Pancreas (tissue), 10 donors: ENCODE results near the gene PTPN14. TPM values are rescaled to one million over a fixed set of nuclear protein-coding genes. Genes with fewer than 3 reads are reported as not detected.

ENCODE experiments used
- ATAC-seq, 4 donors: fragments of 200-7000 bp; cut with Tn5 transposase; one replicate each; pipeline versions ENCODE4 v1.8.0 to v1.9.1; 2020; ENCODE audit warnings: mild to moderate bottlenecking in 4 of 4, moderate library complexity in 4 of 4
- DNase-seq, 6 donors: peaks; one replicate each; pipeline ENCODE4 v3.0.0-alpha.2; 2020
- FAIRE-seq: peaks from 2 replicates; lab custom pipeline; 2012; peaks lifted over from hg19 to GRCh38; lab: Jason Lieb, UNC
- H3K27ac ChIP-seq, 4 donors: fragments of 200-600 bp; sonication (generic); 1 replicate in 3 of 4; 2 replicates in 1 of 4; pipeline versions ENCODE4 v1.5.0 to v1.8.0; 2020
- H3K27me3 ChIP-seq, 4 donors: fragments of 200-600 bp; one replicate each; pipeline ENCODE4 v1.8.0; 2021
- H3K36me3 ChIP-seq, 3 donors: fragments of 200-600 bp; sonication (generic) in 1 of 3; one replicate each; pipeline versions ENCODE4 v1.5.0 to v1.8.0; 2020 to 2021
- H3K4me1 ChIP-seq, 3 donors: fragments of 200-600 bp; one replicate each; pipeline ENCODE4 v1.8.0; 2021
- H3K4me3 ChIP-seq, 4 donors: fragments of 200-600 bp; sonication (generic) in 2 of 4; one replicate each; pipeline versions ENCODE4 v1.5.0 to v1.8.0; 2020 to 2021
- H3K9me3 ChIP-seq, 4 donors: fragments of 200-600 bp; one replicate each; pipeline ENCODE4 v1.8.0; 2021
- CTCF ChIP-seq, 4 donors: fragments of 200-600 bp; sonication (generic) in 3 of 4; IDR thresholded peaks; one replicate each; pipeline versions ENCODE4 v1.5.0 to v1.8.0; 2021; ENCODE audit warnings: antibody characterized with exemption in 4 of 4
- WGBS, 2 donors: extraction: QIAGEN DNeasy Blood & Tissue Kit; methylation state at CpG; one replicate each; pipeline ENCODE4 v1.1.7; 2013; 5-methylcytosine and 5-hydroxymethylcytosine counted together
- intact Hi-C, 3 donors: fragments of 100-400 bp; cut with DNase I; formaldehyde crosslinking; loops; one replicate each; pipeline versions ENCODE4 v1.11.1 to v1.14.2; 2022
- polyA plus RNA-seq, 2 donors: library from polyadenylated mRNA; stranded (reverse); fragments of 200-250 nt; gene quantifications; one replicate each; pipeline ENCODE4 v1.2.3, GENCODE V29; 2013
- total RNA-seq, 6 donors: library from RNA; stranded (reverse); fragmentation: NEBNext Ultra II Directional in 4 of 6; extraction: Animal tissue kit (Norgen Biotek cat#: 25700) in 4 of 6; gene quantifications; one replicate each; pipeline versions ENCODE4 v1.2.1 to v1.2.4, GENCODE V29; 2021 to 2023
- donor health status: healthy with polysubstance abuse.
- donor health status: DM: no; HTN: no; CAD: no; lungs with moderate emphysema.
- donor health status: DM: no; HTN: no; CAD: no.
- donor health status: control.
- donor health status: control.
- donor health status: Bipolar disorder and iron deficiency.
- donor health status: DM: yes; HTN: yes; CAD: no.
- donor health status: DM: no; HTN: no; CAD: no.
- donor health status: DM: no; HTN: no; CAD: no.
- donor health status: DM: yes; HTN: yes; CAD: no.

Gene PTPN14
- total and polyA plus RNA-seq, 8 donors = 1.9 to 17.5 (median 11.5) TPM

DNA sequence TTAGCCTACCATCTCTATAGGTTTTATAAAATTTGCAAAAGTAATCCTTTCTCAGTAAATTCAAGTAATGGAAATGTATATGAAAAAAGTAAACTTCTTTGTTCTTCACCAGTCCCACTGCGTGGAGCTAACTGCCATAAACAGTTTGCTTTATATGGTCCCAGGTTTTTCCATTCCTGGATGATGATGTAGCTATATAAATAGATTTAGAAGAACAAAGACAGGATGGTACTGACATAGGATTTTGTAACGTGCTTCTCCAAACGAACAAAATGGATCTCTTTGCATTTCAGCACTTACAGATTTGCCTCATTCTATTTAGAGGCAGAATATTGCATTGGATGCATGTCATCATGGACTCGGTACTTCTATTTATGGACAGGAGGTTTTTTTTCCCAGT is 213.2 kb downstream of the PTPN14 start:
- Histone ChIP-seq H3K36me3 (peaks cover 0 to 7% (median 0%) of the 10 kb centered on the region in 3 donors), H3K4me1 (no peaks in the 10 kb centered on the region), H3K9me3 (no peaks in the 10 kb centered on the region), H3K4me3 (no peak overlapping the region), H3K27me3 (no peaks in the 10 kb centered on the region), H3K27ac (peak overlapping the region in 1 of 4 donors; percentile 39)
- no peak for FAIRE-seq
- no peak for TF ChIP-seq CTCF (IDR thresholded peaks at IDR 0.05)
- no peak for ATAC-seq
- WGBS, 2 donors = 77 to 81% methylated on average over 4 of the region's 4 CpGs
- intact Hi-C loops = no loop called here
- no peak for DNase-seq

DNA sequence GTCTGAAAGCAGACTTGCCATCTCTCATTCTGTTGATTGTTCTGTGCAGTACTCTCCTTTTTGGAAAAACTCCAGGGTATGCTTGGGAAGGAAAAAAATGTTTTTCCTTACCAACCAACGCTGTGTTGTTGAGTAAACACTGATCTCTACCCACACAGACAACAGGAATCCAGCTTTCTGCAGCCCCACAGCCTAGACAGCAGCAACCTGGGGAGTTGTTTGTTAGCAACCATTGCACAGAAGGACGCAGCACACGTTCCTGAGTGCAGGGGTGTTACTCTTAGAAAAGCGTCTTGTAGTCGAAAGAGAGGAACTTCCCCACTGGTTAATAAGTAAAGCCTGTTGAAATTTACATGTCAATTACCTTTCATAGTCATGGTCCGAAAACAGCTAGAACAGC is 213.9 kb downstream of the PTPN14 start:
- Histone ChIP-seq H3K36me3 (peaks cover 0 to 7% (median 0%) of the 10 kb centered on the region in 3 donors), H3K4me3 (no peak overlapping the region), H3K4me1 (no peaks in the 10 kb centered on the region), H3K27ac (peak overlapping the region in 1 of 4 donors; percentile 39), H3K27me3 (no peaks in the 10 kb centered on the region), H3K9me3 (no peaks in the 10 kb centered on the region)
- WGBS, 2 donors = 48 to 58% methylated on average over 6 of the region's 6 CpGs
- no peak for FAIRE-seq
- no peak for TF ChIP-seq CTCF (IDR thresholded peaks at IDR 0.05)
- ATAC-seq = peak; percentile 43 to 69 (median 54)
- intact Hi-C loops = no loop called here
- DNase-seq = no peak

- Histone ChIP-seq H3K4me1 (no peaks in the 10 kb centered on the region), H3K36me3 (peaks cover 0 to 7% (median 0%) of the 10 kb centered on the region in 3 donors), H3K27me3 (no peaks in the 10 kb centered on the region), H3K27ac (peak overlapping the region in 1 of 4 donors; percentile 39), H3K9me3 (no peaks in the 10 kb centered on the region), H3K4me3 (no peak overlapping the region)
- TF ChIP-seq CTCF (IDR thresholded peaks at IDR 0.05) = no peak
- no peak for ATAC-seq
- intact Hi-C loops = no loop called here
- 46 to 52% methylated on average over 2 of the region's 2 CpGs for WGBS, 2 donors
- no peak for DNase-seq
- no peak for FAIRE-seq
Observed at GRCh38 chr1:214337015-214337414, 214.4 kb downstream of the PTPN14 start.

DNA sequence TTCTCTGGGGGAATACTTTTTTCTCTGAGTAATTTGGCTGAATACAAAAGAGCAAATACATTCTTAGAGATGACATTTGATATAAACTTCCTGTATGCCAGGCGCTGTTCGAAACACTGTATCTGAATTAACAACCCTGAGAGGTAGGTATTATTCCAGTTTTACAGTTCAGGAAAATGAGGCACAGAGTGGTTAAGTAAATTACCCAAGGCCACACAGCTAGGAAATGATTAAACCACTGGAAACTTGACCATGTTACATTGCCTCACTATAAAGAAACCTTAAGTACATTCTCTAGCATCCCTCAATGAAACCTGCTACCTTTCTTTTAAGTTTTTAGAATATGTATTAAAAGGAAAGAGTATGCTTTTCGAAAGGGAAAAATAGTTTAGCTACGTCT is 215.8 kb downstream of the PTPN14 start:
- 95% methylated on average over 4 of the region's 4 CpGs for WGBS, 2 donors
- Histone ChIP-seq H3K4me3 (no peak overlapping the region), H3K27ac (no peak overlapping the region), H3K27me3 (no peaks in the 10 kb centered on the region), H3K36me3 (peaks cover 0 to 7% (median 0%) of the 10 kb centered on the region in 3 donors), H3K4me1 (no peaks in the 10 kb centered on the region), H3K9me3 (no peaks in the 10 kb centered on the region)
- ATAC-seq (no peak), DNase-seq (no peak), FAIRE-seq (no peak)
- no peak for TF ChIP-seq CTCF (IDR thresholded peaks at IDR 0.05)
- intact Hi-C loops = no loop called here

DNA sequence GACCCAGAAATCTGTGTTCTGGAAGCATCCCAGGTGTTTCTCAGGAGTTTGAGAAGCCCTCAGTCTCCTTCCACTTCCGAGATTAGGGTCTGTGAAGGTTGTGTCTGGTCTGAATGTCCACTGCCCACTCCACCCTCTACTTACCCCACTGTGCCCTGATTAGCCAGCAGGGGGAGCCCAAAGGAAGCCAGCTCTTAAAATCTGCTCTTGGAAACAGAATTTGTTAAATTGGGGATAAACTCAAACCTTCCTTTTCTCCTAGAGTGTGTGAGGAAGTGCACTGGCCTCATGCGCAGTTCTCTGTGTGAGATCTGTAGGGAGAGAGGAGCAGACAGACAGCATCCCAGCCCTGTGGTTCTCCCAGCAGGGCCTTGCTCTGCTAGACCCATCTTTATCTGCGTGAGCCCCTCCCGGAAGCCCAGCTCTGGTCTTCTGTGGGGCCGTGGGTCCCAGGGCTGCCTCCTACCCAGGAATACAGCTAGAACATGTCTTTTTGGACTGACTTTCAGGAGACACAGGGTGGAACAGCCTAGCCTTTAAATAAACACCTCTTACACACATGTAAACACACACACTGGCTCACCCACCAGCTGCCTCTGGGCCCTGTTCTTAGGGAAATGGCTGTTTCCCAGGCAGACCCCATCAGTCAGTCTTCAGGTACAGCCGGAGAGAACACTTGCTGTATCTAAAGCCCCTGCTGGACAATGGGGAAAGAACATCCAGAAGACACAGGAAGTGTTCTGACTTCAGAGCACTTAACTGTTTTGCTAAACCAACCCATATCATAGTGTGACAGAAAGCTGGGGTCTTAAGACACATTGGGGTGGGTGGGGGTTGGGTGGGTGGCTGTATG is 218.2 kb downstream of the PTPN14 start:
- no peaks in the 10 kb centered on the region for H3K9me3 ChIP-seq
- H3K27ac ChIP-seq = no peak overlapping the region
- H3K36me3 ChIP-seq = peaks cover 0 to 7% (median 0%) of the 10 kb centered on the region in 3 donors
- intact Hi-C loops = loop anchor here in 2 of 3 donors (5.0 kb wide), 2 partner anchors 71 to 254 kb away; no protein-coding TSS in a partner anchor
- no peaks in the 10 kb centered on the region for H3K4me1 ChIP-seq
- ATAC-seq (peak in 3 of 4 donors; percentile 55 to 57 (median 56)), FAIRE-seq (no peak), DNase-seq (peak in 4 of 6 donors; percentile 29 to 72 (median 54))
- TF ChIP-seq CTCF (IDR thresholded peaks at IDR 0.05) = peak; percentile 34 to 78 (median 72)
- H3K4me3 ChIP-seq = no peak overlapping the region
- WGBS, 2 donors = 70 to 72% methylated on average over 6 of the region's 6 CpGs
- no peaks in the 10 kb centered on the region for H3K27me3 ChIP-seq
